IMR-90 (cell line): ENCODE data around the gene MAGI2. TPM values are rescaled to one million over a fixed set of nuclear protein-coding genes. Genes with fewer than 3 reads are reported as not detected.
A peak's percentile ranks its signal among the peaks of the same experiment; 100 is the strongest.

Experiments
- ATAC-seq: fragments of 200-7000 bp; cut with Tn5 transposase; 2 replicates; pipeline ENCODE4 v1.9.1; 2020; ENCODE audit warnings: low read depth, mild to moderate bottlenecking, moderate library complexity
- BruUV-seq: library from RNA; stranded (reverse); fragments of 400-500 nt; replicated peaks from 2 replicates; lab custom pipeline; 2021; lab: Mats Ljungman, UMichigan
- CTCF ChIA-PET: fragments of 300-600 bp; formaldehyde crosslinking; extraction: SDS; loops from one replicate; lab custom pipeline; 2021; ENCODE audit warnings: antibody characterized with exemption; lab: Yijun Ruan, JAX
- POLR2A ChIA-PET: fragments of 300-600 bp; sonication (Branson Sonifier 250); formaldehyde crosslinking; loops from one replicate; lab custom pipeline; 2022; ENCODE audit warnings: antibody characterized with exemption; ENCODE audit not compliant: unreplicated experiment; lab: Charles Lee
- DNase-seq: peaks from one replicate; pipeline ENCODE4 v3.0.0; 2013
- H2AFZ ChIP-seq: replicated peaks from 2 replicates; pipeline ENCODE3; 2013; ENCODE audit warnings: low read length, mild to moderate bottlenecking; ENCODE audit not compliant: poor library complexity
- H2AK5ac ChIP-seq: 2 replicates; pipeline ENCODE4 v1.6.1; 2013; ENCODE audit warnings: low read depth, low read length, inconsistent platforms
- H2AK9ac ChIP-seq: replicated peaks from 2 replicates; pipeline ENCODE3; 2013; ENCODE audit warnings: mild to moderate bottlenecking, low read depth, low read length, moderate library complexity; ENCODE audit not compliant: poor library complexity
- H2BK120ac ChIP-seq: 2 replicates; pipeline ENCODE4 v1.6.1; 2013; ENCODE audit warnings: low read depth, low read length, inconsistent platforms
- H2BK15ac ChIP-seq: 3 replicates; pipeline ENCODE4 v1.6.1; 2013; ENCODE audit warnings: low read depth, low read length, inconsistent platforms
- H2BK20ac ChIP-seq: 2 replicates; pipeline ENCODE4 v1.6.1; 2013; ENCODE audit warnings: low read depth, mild to moderate bottlenecking, inconsistent platforms, low read length, moderate library complexity
- H2BK5ac ChIP-seq: 2 replicates; pipeline ENCODE4 v1.6.1; 2013; ENCODE audit warnings: mild to moderate bottlenecking, low read depth, low read length, inconsistent platforms; ENCODE audit not compliant: poor library complexity, severe bottlenecking
- H3K14ac ChIP-seq: replicated peaks from 2 replicates; pipeline ENCODE4 v1.6.1; 2013; ENCODE audit warnings: low read depth, low read length, inconsistent platforms
- H3K18ac ChIP-seq: 2 replicates; pipeline ENCODE4 v1.6.1; 2013; ENCODE audit warnings: low read depth, low read length, control low read depth
- H3K23ac ChIP-seq: 2 replicates; pipeline ENCODE4 v1.6.1; 2013; ENCODE audit warnings: low read depth, low read length, inconsistent platforms
- H3K27ac ChIP-seq: 2 replicates; pipeline ENCODE4 v1.5.1; 2013; ENCODE audit warnings: mild to moderate bottlenecking, control low read depth, low read length; ENCODE audit not compliant: insufficient read depth
- H3K27me3 ChIP-seq: 2 replicates; pipeline ENCODE4 v1.6.1; 2013; ENCODE audit warnings: low read length; ENCODE audit not compliant: control insufficient read depth, insufficient read depth
- H3K36me3 ChIP-seq: 2 replicates; pipeline ENCODE4 v1.6.1; 2013; ENCODE audit warnings: low read length, mixed read lengths; ENCODE audit not compliant: control insufficient read depth, insufficient read depth
- H3K4ac ChIP-seq: 2 replicates; pipeline ENCODE4 v1.6.1; 2013; ENCODE audit warnings: low read depth, low read length, inconsistent platforms
- H3K4me1 ChIP-seq: 2 replicates; pipeline ENCODE4 v1.6.1; 2013; ENCODE audit warnings: low read length, mixed read lengths; ENCODE audit not compliant: control insufficient read depth, insufficient read depth
- H3K4me2 ChIP-seq: 2 replicates; pipeline ENCODE4 v1.6.1; 2013; ENCODE audit warnings: low read depth, mild to moderate bottlenecking, control low read depth, low read length, moderate library complexity
- H3K4me3 ChIP-seq: 2 replicates; pipeline ENCODE4 v1.5.1; 2013; ENCODE audit warnings: low read depth, mild to moderate bottlenecking, control low read depth, low read length, moderate library complexity; ENCODE audit not compliant: insufficient read depth
- H3K56ac ChIP-seq: 2 replicates; pipeline ENCODE4 v1.6.1; 2013; ENCODE audit warnings: low read length, inconsistent platforms; ENCODE audit not compliant: insufficient read depth; ENCODE audit errors: extremely low read depth
- H3K79me1 ChIP-seq, 2 experiments: 2 replicates each; pipeline ENCODE4 v1.6.1; 2013; ENCODE audit warnings: low read length in 2 of 2, inconsistent platforms in 1 of 2, low read depth in 1 of 2
- H3K9ac ChIP-seq: 2 replicates; pipeline ENCODE4 v1.6.1; 2013; ENCODE audit warnings: low read depth, low read length, control low read depth
- H3K9me1 ChIP-seq: 2 replicates; pipeline ENCODE4 v1.6.1; 2013; ENCODE audit warnings: low read length, inconsistent platforms; ENCODE audit not compliant: insufficient read depth
- H3K9me3 ChIP-seq: 2 replicates; pipeline ENCODE4 v1.6.1; 2013; ENCODE audit warnings: low read length; ENCODE audit not compliant: control insufficient read depth, insufficient read depth
- H4K20me1 ChIP-seq: 2 replicates; pipeline ENCODE4 v1.6.1; 2013; ENCODE audit warnings: low read length, inconsistent platforms; ENCODE audit not compliant: insufficient read depth
- H4K5ac ChIP-seq: 2 replicates; pipeline ENCODE4 v1.6.1; 2013; ENCODE audit warnings: mild to moderate bottlenecking, low read depth, low read length, control low read depth
- H4K8ac ChIP-seq, 2 experiments: 2 replicates each; pipeline ENCODE4 v1.6.1; 2013; ENCODE audit warnings: low read depth in 2 of 2, low read length in 2 of 2, control low read depth in 1 of 2, inconsistent platforms in 1 of 2
- H4K91ac ChIP-seq: 2 replicates; pipeline ENCODE4 v1.6.1; 2013; ENCODE audit warnings: low read depth, low read length, inconsistent platforms; ENCODE audit not compliant: insufficient read depth
- BHLHE40 ChIP-seq: fragments of 150-350 bp; IDR thresholded peaks from 2 replicates; pipeline ENCODE4 v1.6.1; 2016; ENCODE audit warnings: mild to moderate bottlenecking, low read depth, low read length
- CTCF ChIP-seq: conservative IDR thresholded peaks from 2 replicates; pipeline ENCODE4 v1.5.1; 2012; ENCODE audit warnings: mild to moderate bottlenecking, low read depth, low read length, improper control_type of control experiment
- FOS ChIP-seq: fragments of 150-350 bp; IDR thresholded peaks from 2 replicates; pipeline ENCODE4 v1.6.1; 2016; ENCODE audit warnings: low read depth, low read length
- MAFK ChIP-seq: IDR thresholded peaks from 2 replicates; pipeline ENCODE4 v1.6.1; 2012; ENCODE audit warnings: low read depth, low read length, improper control_type of control experiment
- MAZ ChIP-seq: IDR thresholded peaks from 2 replicates; pipeline ENCODE4 v1.6.1; 2012; ENCODE audit warnings: low read depth, mild to moderate bottlenecking, low read length, improper control_type of control experiment, moderate library complexity, borderline replicate concordance
- MXI1 ChIP-seq: IDR thresholded peaks from 2 replicates; pipeline ENCODE4 v1.6.1; 2012; ENCODE audit warnings: low read depth, mild to moderate bottlenecking, low read length, moderate library complexity, borderline replicate concordance
- RFX5 ChIP-seq: IDR thresholded peaks from 2 replicates; pipeline ENCODE4 v1.8.0; 2012; ENCODE audit warnings: low read depth, mild to moderate bottlenecking, low read length, moderate library complexity
- WGBS, 2 experiments: methylation state at CpG; one replicate each; pipeline versions ENCODE4 v1.1.5 to v1.1.7; 2013; ENCODE audit warnings: missing lambda C conversion rate in 2 of 2; ENCODE audit not compliant: insufficient read length in 1 of 2; ENCODE audit errors: extremely low coverage in 2 of 2; 5-methylcytosine and 5-hydroxymethylcytosine counted together
- dilution Hi-C: fragments of 300-500 bp; cut with HindIII; formaldehyde crosslinking; loops from one replicate; pipeline ENCODE4 v1.14.3; 2018; ENCODE audit warnings: low sequenced_read_pairs; ENCODE audit not compliant: unreplicated experiment
- in situ Hi-C: fragments of 300-500 bp; cut with MboI; formaldehyde crosslinking; loops from 3 replicates; pipeline ENCODE4 v1.14.3; 2019; ENCODE audit warnings: low sequenced_read_pairs, inconsistent platforms, mixed read lengths
- intact Hi-C: fragments of 100-400 bp; cut with micrococcal nuclease; formaldehyde crosslinking; loops from 2 replicates; pipeline ENCODE4 v1.10.0; 2022
- polyA plus RNA-seq, 3 experiments: library from polyadenylated mRNA; depleted of rRNA; stranded (reverse); fragments of >200 nt; gene quantifications; 2 replicates each; pipeline ENCODE4 v1.2.3, GENCODE V29; 2012; ENCODE audit warnings: low replicate concordance in 1 of 3
- total RNA-seq: library from RNA; depleted of rRNA; stranded (reverse); fragments of >200 nt; gene quantifications from 2 replicates; pipeline ENCODE4 v1.2.3, GENCODE V29; 2012

The MAGI2 gene
- total and polyA plus RNA-seq, 2 of the 4 experiments (the other 2 are of a cell fraction): 2.5 to 17.9 TPM

- Histone ChIP-seq H2BK120ac (no peak overlapping the region), H4K8ac (no peak overlapping the region; a peak in 1 of 4 replicates), H2BK5ac (no peak overlapping the region), H2AK5ac (no peak overlapping the region), H3K27ac (no peak overlapping the region), H4K91ac (no peak overlapping the region), H3K36me3 (no peaks in the 10 kb centered on the region), H3K9me3 (no peaks in the 10 kb centered on the region), H2AK9ac (no peak overlapping the region), H3K4me2 (no peak overlapping the region), H4K20me1 (no peaks in the 10 kb centered on the region), H3K18ac (no peak overlapping the region), H2BK20ac (no peak overlapping the region), H3K14ac (no peak overlapping the region), H3K4ac (no peak overlapping the region; the same call in 1 of the 2 replicates), H3K4me1 (0 out of 2 replicates have a peak, but pooled peaks cover 1% of the 10 kb centered on the region), H3K4me3 (no peak overlapping the region), H2AFZ (no peak overlapping the region), H3K79me1 (peaks cover 5 to 6% of the 10 kb centered on the region in 2 experiments), H3K23ac (no peak overlapping the region), H2BK15ac (0 out of 3 replicates have a peak overlapping the region, but pooled peaks have one; percentile 2), H3K27me3 (no peaks in the 10 kb centered on the region), H3K9me1 (no peaks in the 10 kb centered on the region), H3K9ac (no peak overlapping the region), H4K5ac (no peak overlapping the region), H3K56ac (no peak overlapping the region)
- dilution Hi-C loops (no loop called here), in situ Hi-C loops (no loop called here), intact Hi-C loops (no loop called here)
- no peak for TF ChIP-seq FOS
- TF ChIP-seq RFX5: no peak
- no peak for TF ChIP-seq MXI1
- TF ChIP-seq MAFK: no peak
- TF ChIP-seq MAZ: no peak
- no peak for TF ChIP-seq BHLHE40
- TF ChIP-seq CTCF: no peak
- POLR2A ChIA-PET: no interaction called here
- no peak for ATAC-seq
- DNase-seq: no peak
- BruUV-seq: no TSS peak
- no CpG with 5 or more reads among the region's 1 CpG for WGBS, 2 experiments
- CTCF ChIA-PET: no interaction called here
Measured at GRCh38 chr7:79130715-79131114, 322.8 kb downstream of the MAGI2 start.
